Measurements from ENCODE around the gene SS18L1. TPM values are rescaled to one million over a fixed set of nuclear protein-coding genes. Genes with fewer than 3 reads are reported as not detected.

Gene SS18L1
- polyA plus RNA-seq, 1 of the 3 experiments (the other 2 are of a cell fraction) = 10.7 TPM

DNA sequence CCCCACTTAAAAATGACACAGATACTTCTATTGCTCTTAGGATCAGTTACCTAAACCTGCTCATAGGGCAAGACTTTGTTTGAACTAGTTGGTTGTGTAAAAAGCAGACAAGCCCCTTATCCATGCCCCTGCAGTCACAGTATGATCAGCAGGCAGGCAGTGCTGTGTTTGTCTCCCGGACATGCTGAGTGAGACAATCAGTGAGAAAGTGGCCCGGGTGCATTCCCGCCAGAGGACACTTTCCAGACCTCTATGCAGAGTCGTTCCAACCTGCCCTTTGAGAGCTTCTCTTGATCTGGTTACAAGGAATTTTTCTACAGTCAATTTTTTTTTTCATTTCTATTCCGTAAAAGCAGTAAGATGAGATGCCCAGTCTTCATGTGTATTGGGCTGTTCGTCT lies 15.1 kb upstream of the SS18L1 start:
- H3K36me3 ChIP-seq (replicated peaks in 1 of 2; ENCODE audit: control insufficient read depth in 1 of 2, insufficient read depth in 2 of 2, low read length in 1 of 2) = peaks cover 38 to 84% of the 10 kb centered on the region in 2 experiments
- CTCF ChIA-PET = interaction anchor here (1.6 to 6.2 kb wide), 5 partner anchors 9 to 118 kb away, joined by 3 to 44 read pairs (median 7); no protein-coding TSS in a partner anchor
- no peak overlapping the region for H3K4me2 ChIP-seq
- DNase-seq = no peak
- no peaks in the 10 kb centered on the region for H3K9me2 ChIP-seq
- no peaks in the 10 kb centered on the region for H3F3A ChIP-seq (replicated peaks; ENCODE audit: insufficient read depth)
- H3K4me1 ChIP-seq (ENCODE audit: control insufficient read depth in 1 of 2, insufficient read depth in 2 of 2, low read depth in 1 of 2, low read length in 1 of 2) = peaks cover 9 to 12% of the 10 kb centered on the region in 2 experiments; a peak in 3 of 4 replicates
- peaks cover 56% of the 10 kb centered on the region for H3K79me2 ChIP-seq (ENCODE audit: insufficient read depth)
- H3K27me3 ChIP-seq (ENCODE audit: insufficient read depth) = no peaks in the 10 kb centered on the region
- POLR2A ChIA-PET = no interaction called here
- H3K4me3 ChIP-seq (ENCODE audit: low read depth in 2 of 2, low read length in 1 of 2) = no peak overlapping the region
- TF ChIP-seq POLR2AphosphoS5 (IDR thresholded peaks at IDR 0.05; ENCODE audit: low read depth, low read length) (no peak), RXRA (IDR thresholded peaks at IDR 0.05; ENCODE audit: borderline replicate concordance, low read depth) (no peak), TCF12 (IDR thresholded peaks at IDR 0.05) (no peak), CHD2 (IDR thresholded peaks at IDR 0.05; ENCODE audit: low read length, partially characterized antibody) (no peak), ELF1 (IDR thresholded peaks at IDR 0.05) (no peak), RCOR1 (IDR thresholded peaks at IDR 0.05; ENCODE audit: low read length) (no peak), FOXJ3 (CRISPR knock-in tag; IDR thresholded peaks at IDR 0.05) (no peak), PBX3 (IDR thresholded peaks at IDR 0.05) (no peak), CTCF (IDR thresholded peaks at IDR 0.05) (no peak)
- TF ChIP-seq, protein P1, sequence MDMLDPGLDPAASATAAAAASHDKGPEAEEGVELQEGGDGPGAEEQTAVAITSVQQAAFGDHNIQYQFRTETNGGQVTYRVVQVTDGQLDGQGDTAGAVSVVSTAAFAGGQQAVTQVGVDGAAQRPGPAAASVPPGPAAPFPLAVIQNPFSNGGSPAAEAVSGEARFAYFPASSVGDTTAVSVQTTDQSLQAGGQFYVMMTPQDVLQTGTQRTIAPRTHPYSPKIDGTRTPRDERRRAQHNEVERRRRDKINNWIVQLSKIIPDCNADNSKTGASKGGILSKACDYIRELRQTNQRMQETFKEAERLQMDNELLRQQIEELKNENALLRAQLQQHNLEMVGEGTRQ (IDR thresholded peaks at IDR 0.05; ENCODE audit: borderline replicate concordance, low read depth, low read length) = no peak
- TF ChIP-seq, protein P2, sequence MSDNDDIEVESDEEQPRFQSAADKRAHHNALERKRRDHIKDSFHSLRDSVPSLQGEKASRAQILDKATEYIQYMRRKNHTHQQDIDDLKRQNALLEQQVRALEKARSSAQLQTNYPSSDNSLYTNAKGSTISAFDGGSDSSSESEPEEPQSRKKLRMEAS (IDR thresholded peaks at IDR 0.05; ENCODE audit: low read depth) = no peak
- TF ChIP-seq, protein P3, sequence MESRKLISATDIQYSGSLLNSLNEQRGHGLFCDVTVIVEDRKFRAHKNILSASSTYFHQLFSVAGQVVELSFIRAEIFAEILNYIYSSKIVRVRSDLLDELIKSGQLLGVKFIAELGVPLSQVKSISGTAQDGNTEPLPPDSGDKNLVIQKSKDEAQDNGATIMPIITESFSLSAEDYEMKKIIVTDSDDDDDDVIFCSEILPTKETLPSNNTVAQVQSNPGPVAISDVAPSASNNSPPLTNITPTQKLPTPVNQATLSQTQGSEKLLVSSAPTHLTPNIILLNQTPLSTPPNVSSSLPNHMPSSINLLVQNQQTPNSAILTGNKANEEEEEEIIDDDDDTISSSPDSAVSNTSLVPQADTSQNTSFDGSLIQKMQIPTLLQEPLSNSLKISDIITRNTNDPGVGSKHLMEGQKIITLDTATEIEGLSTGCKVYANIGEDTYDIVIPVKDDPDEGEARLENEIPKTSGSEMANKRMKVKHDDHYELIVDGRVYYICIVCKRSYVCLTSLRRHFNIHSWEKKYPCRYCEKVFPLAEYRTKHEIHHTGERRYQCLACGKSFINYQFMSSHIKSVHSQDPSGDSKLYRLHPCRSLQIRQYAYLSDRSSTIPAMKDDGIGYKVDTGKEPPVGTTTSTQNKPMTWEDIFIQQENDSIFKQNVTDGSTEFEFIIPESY (IDR thresholded peaks at IDR 0.05; ENCODE audit: borderline replicate concordance, low read depth) = no peak
- 84% methylated on average over 6 of the region's 6 CpGs for WGBS (ENCODE audit: low lambda C conversion rate)
- no peak overlapping the region for H2AFZ ChIP-seq (ENCODE audit: low read depth)
- no peak overlapping the region for H3K9ac ChIP-seq
- peaks cover 37% of the 10 kb centered on the region for H4K20me1 ChIP-seq (ENCODE audit: insufficient read depth)
- no peak overlapping the region for H3K27ac ChIP-seq (ENCODE audit: low read depth in 2 of 2, low read length in 1 of 2)
- no peaks in the 10 kb centered on the region for H3K9me3 ChIP-seq

All from SK-N-SH (cell line).